Stimulated activated naive CD8-positive, alpha-beta T cell treated with anti-CD3 and anti-CD28 coated beads, Interleukin-15, Interleukin-2, amounts not matched to agents 100 ng/mL and 50 ng/mL, for 24 hours (primary cell): ENCODE results near the gene DENND5B.
"Not testable (repeated sequence)": the region's sequence is repeated elsewhere in the genome, so short reads cannot be mapped to it uniquely, and the experiment has no call there.

ENCODE experiments used
- H3K27ac Mint-ChIP-seq: one replicate; pipeline ENCODE4 v1.8.0; 2021; ENCODE audit warnings: mild to moderate bottlenecking, mixed read lengths
- H3K27me3 Mint-ChIP-seq: one replicate; pipeline ENCODE4 v1.8.0; 2021; ENCODE audit warnings: mixed read lengths
- H3K36me3 Mint-ChIP-seq: one replicate; pipeline ENCODE4 v1.8.0; 2021; ENCODE audit warnings: low read depth, mixed read lengths
- H3K4me1 Mint-ChIP-seq: one replicate; pipeline ENCODE4 v1.8.0; 2021; ENCODE audit warnings: low read depth, mixed read lengths
- H3K4me3 Mint-ChIP-seq: one replicate; pipeline ENCODE4 v1.8.0; 2021; ENCODE audit warnings: mild to moderate bottlenecking, mixed read lengths
- H3K9me3 Mint-ChIP-seq: one replicate; pipeline ENCODE4 v1.8.0; 2021; ENCODE audit warnings: mixed read lengths

The DENND5B gene

GRCh38 chr12:31582155-31582554 is 8.8 kb downstream of the DENND5B start:
- H3K27me3 Mint-ChIP-seq: peaks cover 8% of the 10 kb centered on the region
- H3K9me3 Mint-ChIP-seq: no peaks in the 10 kb centered on the region
- H3K36me3 Mint-ChIP-seq: no peaks in the 10 kb centered on the region
- peaks cover 9% of the 10 kb centered on the region for H3K4me1 Mint-ChIP-seq
- no peak overlapping the region for H3K27ac Mint-ChIP-seq
- no peak overlapping the region for H3K4me3 Mint-ChIP-seq

- H3K27ac Mint-ChIP-seq: no peak overlapping the region
- H3K4me3 Mint-ChIP-seq: no peak overlapping the region
- no peaks in the 10 kb centered on the region for H3K36me3 Mint-ChIP-seq
- H3K4me1 Mint-ChIP-seq: peaks cover 9% of the 10 kb centered on the region
- H3K9me3 Mint-ChIP-seq: no peaks in the 10 kb centered on the region
- H3K27me3 Mint-ChIP-seq: no peaks in the 10 kb centered on the region
Measured at GRCh38 chr12:31578632-31579031, 12.3 kb downstream of the DENND5B start.

GRCh38 chr12:31574803-31575575 is 15.9 kb downstream of the DENND5B start:
- Mint-ChIP-seq H3K4me3 (no peak overlapping the region), H3K9me3 (no peaks in the 10 kb centered on the region)

GRCh38 chr12:31574367-31574766 is 16.6 kb downstream of the DENND5B start:
- not testable (repeated sequence) for H3K36me3 Mint-ChIP-seq, H3K4me1 Mint-ChIP-seq

More at GRCh38 chr12:31574803-31575575, 15.9 kb downstream of the DENND5B start:
- no peaks in the 10 kb centered on the region for H3K36me3 Mint-ChIP-seq
- H3K27me3 Mint-ChIP-seq: peaks cover 11% of the 10 kb centered on the region
- H3K4me1 Mint-ChIP-seq: peaks cover 9% of the 10 kb centered on the region
- H3K27ac Mint-ChIP-seq: no peak overlapping the region

GRCh38 chr12:31572900-31573600 is 17.9 kb downstream of the DENND5B start:
- Mint-ChIP-seq H3K27ac (no peak overlapping the region), H3K9me3 (no peaks in the 10 kb centered on the region), H3K4me1 (peaks cover 10% of the 10 kb centered on the region), H3K4me3 (no peak overlapping the region), H3K27me3 (peaks cover 11% of the 10 kb centered on the region), H3K36me3 (no peaks in the 10 kb centered on the region)

More at GRCh38 chr12:31574367-31574766, 16.6 kb downstream of the DENND5B start:
- not testable (repeated sequence) for H3K4me3 Mint-ChIP-seq, H3K27ac Mint-ChIP-seq, H3K9me3 Mint-ChIP-seq
- H3K27me3 Mint-ChIP-seq: peaks cover 11% of the 10 kb centered on the region

GRCh38 chr12:31570880-31571279 is 20.1 kb downstream of the DENND5B start:
- Mint-ChIP-seq H3K27ac (no peak overlapping the region), H3K9me3 (no peaks in the 10 kb centered on the region), H3K4me1 (peaks cover 6% of the 10 kb centered on the region), H3K4me3 (no peak overlapping the region), H3K36me3 (no peaks in the 10 kb centered on the region), H3K27me3 (peaks cover 11% of the 10 kb centered on the region)

GRCh38 chr12:31569517-31569916 is 21.4 kb downstream of the DENND5B start:
- H3K9me3 Mint-ChIP-seq, H3K4me3 Mint-ChIP-seq, H3K4me1 Mint-ChIP-seq, H3K36me3 Mint-ChIP-seq, H3K27ac Mint-ChIP-seq: not testable (repeated sequence)
- H3K27me3 Mint-ChIP-seq: peaks cover 11% of the 10 kb centered on the region

- no peak overlapping the region for H3K4me3 Mint-ChIP-seq
- H3K27ac Mint-ChIP-seq: no peak overlapping the region
- H3K27me3 Mint-ChIP-seq: peaks cover 11% of the 10 kb centered on the region
- H3K36me3 Mint-ChIP-seq: no peaks in the 10 kb centered on the region
- no peaks in the 10 kb centered on the region for H3K9me3 Mint-ChIP-seq
- peaks cover 6% of the 10 kb centered on the region for H3K4me1 Mint-ChIP-seq
Measured at GRCh38 chr12:31568498-31568897, 22.4 kb downstream of the DENND5B start.

GRCh38 chr12:31567029-31567428 is 23.9 kb downstream of the DENND5B start:
- Mint-ChIP-seq H3K4me1 (peaks cover 6% of the 10 kb centered on the region), H3K4me3 (no peak overlapping the region), H3K27ac (no peak overlapping the region), H3K36me3 (no peaks in the 10 kb centered on the region), H3K27me3 (peaks cover 5% of the 10 kb centered on the region), H3K9me3 (no peaks in the 10 kb centered on the region)

- peaks cover 6% of the 10 kb centered on the region for H3K4me1 Mint-ChIP-seq
- no peaks in the 10 kb centered on the region for H3K9me3 Mint-ChIP-seq
- no peaks in the 10 kb centered on the region for H3K36me3 Mint-ChIP-seq
- no peak overlapping the region for H3K27ac Mint-ChIP-seq
- H3K27me3 Mint-ChIP-seq: peaks cover 5% of the 10 kb centered on the region
- H3K4me3 Mint-ChIP-seq: no peak overlapping the region
Measured at GRCh38 chr12:31566547-31566946, 24.4 kb downstream of the DENND5B start.

- no peak overlapping the region for H3K27ac Mint-ChIP-seq
- no peaks in the 10 kb centered on the region for H3K9me3 Mint-ChIP-seq
- H3K4me1 Mint-ChIP-seq: no peaks in the 10 kb centered on the region
- no peaks in the 10 kb centered on the region for H3K36me3 Mint-ChIP-seq
- H3K4me3 Mint-ChIP-seq: no peak overlapping the region
- H3K27me3 Mint-ChIP-seq: peaks cover 20% of the 10 kb centered on the region
Measured at GRCh38 chr12:31562594-31563328, 28.2 kb downstream of the DENND5B start.

GRCh38 chr12:31560516-31560915 is 30.4 kb downstream of the DENND5B start:
- Mint-ChIP-seq H3K27ac (no peak overlapping the region), H3K27me3 (peaks cover 26% of the 10 kb centered on the region), H3K4me3 (no peak overlapping the region), H3K36me3 (no peaks in the 10 kb centered on the region), H3K4me1 (no peaks in the 10 kb centered on the region), H3K9me3 (no peaks in the 10 kb centered on the region)

- Mint-ChIP-seq H3K27me3 (peaks cover 30% of the 10 kb centered on the region), H3K9me3 (peaks cover 5% of the 10 kb centered on the region), H3K4me3 (no peak overlapping the region), H3K36me3 (no peaks in the 10 kb centered on the region), H3K4me1 (no peaks in the 10 kb centered on the region), H3K27ac (no peak overlapping the region)
Measured at GRCh38 chr12:31558521-31558920, 32.4 kb downstream of the DENND5B start.

GRCh38 chr12:31557707-31558106 is 33.2 kb downstream of the DENND5B start:
- no peak overlapping the region for H3K27ac Mint-ChIP-seq
- peaks cover 30% of the 10 kb centered on the region for H3K27me3 Mint-ChIP-seq
- H3K9me3 Mint-ChIP-seq: peaks cover 5% of the 10 kb centered on the region
- H3K36me3 Mint-ChIP-seq: no peaks in the 10 kb centered on the region
- no peak overlapping the region for H3K4me3 Mint-ChIP-seq
- no peaks in the 10 kb centered on the region for H3K4me1 Mint-ChIP-seq

GRCh38 chr12:31555466-31555865 is 35.5 kb downstream of the DENND5B start:
- H3K9me3 Mint-ChIP-seq, H3K27ac Mint-ChIP-seq, H3K36me3 Mint-ChIP-seq, H3K4me3 Mint-ChIP-seq, H3K4me1 Mint-ChIP-seq: not testable (repeated sequence)
- H3K27me3 Mint-ChIP-seq: peaks cover 30% of the 10 kb centered on the region
